Retinal pigment epithelial cell (primary cell): ENCODE measurements around the gene MSI2.

ENCODE experiments used
- DNase-seq: peaks from one replicate; pipeline ENCODE4 v3.0.0-alpha.2; 2010; ENCODE audit warnings: low read depth
- H3K4me3 ChIP-seq: 2 replicates; pipeline ENCODE4 v1.5.1; 2011; ENCODE audit warnings: mild to moderate bottlenecking, low read length, control low read depth, moderate library complexity
- TF ChIP-seq, protein P1 (sequence below): conservative IDR thresholded peaks from 2 replicates; pipeline ENCODE4 v1.5.1; 2011; ENCODE audit warnings: low read depth, low read length, control low read depth, inconsistent platforms

Gene MSI2

DNA sequence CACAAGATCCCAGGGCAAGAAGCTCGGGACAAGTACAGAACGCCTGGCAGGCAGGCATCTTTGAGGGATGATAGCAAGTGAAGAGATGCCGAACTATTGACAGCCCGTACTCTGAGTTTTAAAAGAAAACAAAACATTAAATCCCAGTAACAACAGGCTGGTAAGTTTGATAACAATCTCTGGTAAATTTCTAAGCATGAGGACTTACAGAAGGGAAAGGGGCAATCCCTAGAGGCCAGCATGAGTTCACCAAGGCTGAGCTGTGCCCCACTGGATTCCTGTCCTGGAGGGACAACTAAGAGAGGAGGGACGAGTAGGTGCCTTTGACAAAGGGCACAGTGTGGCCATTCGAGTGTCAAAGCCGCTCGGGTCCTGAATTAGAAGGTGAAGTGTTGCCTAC lies 462.6 kb downstream of the MSI2 start:
- H3K4me3 ChIP-seq = no peak overlapping the region
- TF ChIP-seq, protein P1, sequence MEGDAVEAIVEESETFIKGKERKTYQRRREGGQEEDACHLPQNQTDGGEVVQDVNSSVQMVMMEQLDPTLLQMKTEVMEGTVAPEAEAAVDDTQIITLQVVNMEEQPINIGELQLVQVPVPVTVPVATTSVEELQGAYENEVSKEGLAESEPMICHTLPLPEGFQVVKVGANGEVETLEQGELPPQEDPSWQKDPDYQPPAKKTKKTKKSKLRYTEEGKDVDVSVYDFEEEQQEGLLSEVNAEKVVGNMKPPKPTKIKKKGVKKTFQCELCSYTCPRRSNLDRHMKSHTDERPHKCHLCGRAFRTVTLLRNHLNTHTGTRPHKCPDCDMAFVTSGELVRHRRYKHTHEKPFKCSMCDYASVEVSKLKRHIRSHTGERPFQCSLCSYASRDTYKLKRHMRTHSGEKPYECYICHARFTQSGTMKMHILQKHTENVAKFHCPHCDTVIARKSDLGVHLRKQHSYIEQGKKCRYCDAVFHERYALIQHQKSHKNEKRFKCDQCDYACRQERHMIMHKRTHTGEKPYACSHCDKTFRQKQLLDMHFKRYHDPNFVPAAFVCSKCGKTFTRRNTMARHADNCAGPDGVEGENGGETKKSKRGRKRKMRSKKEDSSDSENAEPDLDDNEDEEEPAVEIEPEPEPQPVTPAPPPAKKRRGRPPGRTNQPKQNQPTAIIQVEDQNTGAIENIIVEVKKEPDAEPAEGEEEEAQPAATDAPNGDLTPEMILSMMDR = no peak
- no peak for DNase-seq

DNA sequence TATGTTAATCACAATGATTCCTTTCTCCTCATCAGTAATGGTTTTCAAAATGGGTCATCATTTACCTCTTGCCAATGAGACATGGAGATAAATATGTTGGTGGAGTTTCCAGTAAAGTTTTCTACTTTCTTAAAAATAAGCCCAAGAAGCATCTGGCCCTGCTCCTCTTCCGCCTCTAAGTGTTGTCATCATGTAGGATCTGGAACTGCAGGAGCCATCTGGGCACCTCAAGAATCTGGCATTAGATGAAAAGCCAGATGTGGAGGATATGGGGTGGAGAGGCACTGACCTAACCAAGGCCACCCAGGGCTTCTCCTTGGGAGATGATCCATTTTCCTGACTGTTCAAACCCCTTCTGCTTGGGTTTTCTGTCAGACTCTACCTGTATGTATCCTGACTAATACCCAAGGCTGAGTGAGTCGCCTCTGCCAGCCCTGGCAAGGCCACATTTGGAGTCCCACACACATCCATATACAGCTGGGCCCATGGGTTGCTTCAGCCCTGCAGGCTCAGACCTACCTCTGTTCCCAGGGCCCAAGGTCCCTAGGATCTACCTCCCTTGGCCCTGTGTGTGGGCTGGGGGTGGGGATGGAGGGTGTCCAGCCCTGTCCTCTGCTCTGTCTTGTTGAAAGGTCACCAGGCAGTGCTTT lies 464.2 kb downstream of the MSI2 start:
- no peak overlapping the region for H3K4me3 ChIP-seq
- no peak for DNase-seq
- TF ChIP-seq, protein P1 = no peak

DNA sequence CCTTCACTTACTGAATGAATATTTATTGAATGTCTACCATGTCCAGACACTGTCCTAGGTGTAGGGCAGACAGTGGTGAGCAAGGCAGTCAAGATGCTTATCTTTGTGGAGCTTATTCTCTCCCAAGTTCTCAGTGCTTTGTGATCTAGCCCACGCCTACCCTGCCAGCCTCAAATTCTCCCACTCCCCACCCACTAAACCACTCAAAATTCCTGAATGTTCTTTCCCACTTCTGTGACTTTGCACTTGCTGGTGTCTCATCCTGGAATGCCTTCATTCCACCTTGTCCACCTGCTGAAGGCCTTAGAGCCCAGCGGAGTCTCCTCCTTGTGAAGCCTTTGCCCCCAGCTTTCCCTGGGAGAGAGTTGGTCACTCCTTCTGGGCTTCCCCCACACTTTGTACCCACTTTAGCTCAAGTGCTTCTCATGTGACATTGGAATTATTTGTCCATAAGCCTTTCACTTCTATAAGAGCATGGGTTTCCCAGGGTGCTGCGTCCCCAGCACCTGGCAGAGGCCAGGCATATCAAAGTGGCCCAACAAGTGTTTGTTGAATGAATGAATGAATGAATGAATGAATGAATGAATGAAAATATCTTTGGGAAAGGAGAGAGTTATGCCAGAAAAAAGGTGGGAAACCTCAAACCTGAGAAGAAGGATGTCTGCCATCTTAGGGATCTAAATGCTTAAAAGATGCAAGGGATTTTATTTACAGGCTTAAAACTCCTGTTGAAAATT lies 465.8 kb downstream of the MSI2 start:
- no peak for DNase-seq
- TF ChIP-seq, protein P1 = no peak
- H3K4me3 ChIP-seq = no peak overlapping the region

DNA sequence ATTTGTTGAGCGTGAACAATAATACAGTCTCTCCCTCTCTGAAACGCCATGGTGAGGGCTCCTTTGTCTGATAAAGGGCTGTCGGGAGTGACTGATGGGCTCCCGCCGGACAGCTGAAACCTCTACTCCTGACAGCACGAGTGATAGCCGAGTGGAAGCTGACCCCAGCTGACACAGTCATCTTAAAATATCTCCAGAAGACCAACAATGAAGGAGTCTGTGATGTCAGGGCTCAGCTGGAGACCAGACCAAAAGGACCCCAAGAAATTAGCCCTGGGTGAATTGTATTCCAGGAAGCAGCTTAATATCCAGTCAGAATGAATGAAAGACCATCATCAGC lies 466.4 kb downstream of the MSI2 start:
- no peak for DNase-seq
- H3K4me3 ChIP-seq = no peak overlapping the region

DNA sequence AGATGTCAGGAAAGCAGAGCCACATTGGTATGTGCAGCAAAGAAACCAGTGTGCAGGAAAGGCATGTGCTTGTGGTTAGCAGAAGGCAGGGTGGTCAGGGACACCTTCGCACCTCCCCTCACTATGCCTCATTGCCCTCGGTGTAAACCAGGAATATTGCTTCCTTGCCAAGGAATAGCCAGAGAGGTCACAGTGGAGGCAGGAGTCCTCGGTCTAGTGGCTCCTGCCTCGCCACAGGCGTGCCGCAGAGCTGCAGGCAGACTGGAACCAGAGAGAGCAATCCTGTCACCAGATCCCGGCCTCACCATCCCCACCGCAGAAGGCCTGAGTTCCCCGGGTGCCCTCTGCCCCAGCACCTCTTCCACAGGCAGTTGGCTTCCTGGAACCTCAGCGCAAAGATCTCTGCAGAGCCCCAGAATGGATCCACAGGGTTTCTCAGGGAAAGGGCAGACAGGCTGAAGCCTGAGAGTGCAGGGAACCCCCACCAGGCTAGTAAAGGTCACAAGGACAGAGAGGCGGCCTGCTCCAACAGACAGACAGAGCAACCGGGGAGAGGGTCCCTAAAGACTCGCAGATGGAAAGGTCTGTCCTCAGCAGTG lies 467.2 kb downstream of the MSI2 start:
- no peak overlapping the region for H3K4me3 ChIP-seq
- no peak for DNase-seq
- TF ChIP-seq, protein P1 = no peak

More for the DNA sequence above, 466.4 kb downstream of the MSI2 start:
- TF ChIP-seq, protein P1 = no peak

DNA sequence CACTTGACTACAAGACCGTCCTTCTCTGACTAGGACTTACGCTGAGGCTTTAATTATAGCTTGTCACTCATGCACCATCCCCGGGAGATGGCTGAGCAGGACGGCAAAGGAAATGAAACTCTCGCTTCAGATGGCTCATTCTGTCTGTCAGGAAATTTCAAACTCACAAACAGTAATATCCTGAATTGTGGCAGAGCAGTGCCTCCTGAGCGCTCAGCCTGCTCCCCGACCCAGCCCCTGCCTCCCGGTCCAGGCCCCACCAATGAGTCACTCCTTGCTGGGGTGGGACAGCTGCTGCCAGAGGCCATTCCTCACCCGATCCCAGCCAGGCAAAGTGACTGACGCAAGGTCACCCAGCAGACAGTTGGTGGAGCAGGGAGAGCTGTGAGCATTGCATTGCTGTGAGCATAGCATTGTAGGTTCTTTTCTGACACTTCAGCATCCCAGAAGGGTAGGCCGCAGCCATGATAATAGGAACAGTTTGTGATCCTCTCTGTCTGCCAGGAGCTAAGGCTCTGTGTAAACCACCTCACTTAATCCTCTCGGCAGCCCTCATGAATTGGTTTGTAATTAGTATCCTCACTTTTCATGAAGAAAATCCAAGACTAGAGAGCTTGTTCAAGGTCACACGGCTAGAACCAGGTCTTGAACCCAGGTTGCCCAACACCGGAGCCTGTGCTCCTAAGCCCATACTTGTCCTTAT lies 467.9 kb downstream of the MSI2 start:
- DNase-seq = no peak
- TF ChIP-seq, protein P1 = no peak
- H3K4me3 ChIP-seq = no peak overlapping the region
